Umbilical cord (tissue), 2 donors: ENCODE measurements around the gene ALDH1A3. TPM values are rescaled to one million over a fixed set of nuclear protein-coding genes. Genes with fewer than 3 reads are reported as not detected.

ENCODE experiments used
- DNase-seq: peaks from one replicate; pipeline ENCODE4 v3.0.0-alpha.2; 2015; ENCODE audit warnings: low spot score
- total RNA-seq: library from RNA; depleted of rRNA; stranded (reverse); fragments of >200 nt; gene quantifications from one replicate; pipeline ENCODE4 v1.2.3, GENCODE V29; 2014; ENCODE audit warnings: low replicate concordance; ENCODE audit not compliant: insufficient read depth

The ALDH1A3 gene
- total RNA-seq, 1 donor from 2014 or later: 2.2 TPM

DNA sequence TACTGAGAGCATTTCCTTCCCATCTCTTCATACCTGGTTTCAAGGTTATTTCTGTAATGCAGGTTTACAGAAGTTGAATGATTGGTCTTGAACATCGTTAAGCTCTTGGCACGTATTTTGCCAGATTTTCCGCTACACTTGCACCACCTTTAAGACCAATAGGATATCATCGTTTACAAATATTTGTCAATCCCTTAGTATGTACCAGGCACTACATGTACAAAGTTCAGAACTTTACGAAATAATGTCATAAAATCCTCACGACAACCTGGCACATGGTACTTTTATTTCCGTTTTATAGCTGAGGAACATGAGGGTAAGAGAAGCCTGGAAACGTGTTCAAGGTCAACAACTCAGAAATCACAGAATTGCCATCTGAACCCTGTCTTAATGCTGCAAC, 45.8 kb downstream of the ALDH1A3 start:
- no peak for DNase-seq

GRCh38 chr15:100926258-100926657, 46.6 kb downstream of the ALDH1A3 start:
- DNase-seq: no peak

GRCh38 chr15:100926971-100927756, 47.5 kb downstream of the ALDH1A3 start:
- DNase-seq: no peak

DNA sequence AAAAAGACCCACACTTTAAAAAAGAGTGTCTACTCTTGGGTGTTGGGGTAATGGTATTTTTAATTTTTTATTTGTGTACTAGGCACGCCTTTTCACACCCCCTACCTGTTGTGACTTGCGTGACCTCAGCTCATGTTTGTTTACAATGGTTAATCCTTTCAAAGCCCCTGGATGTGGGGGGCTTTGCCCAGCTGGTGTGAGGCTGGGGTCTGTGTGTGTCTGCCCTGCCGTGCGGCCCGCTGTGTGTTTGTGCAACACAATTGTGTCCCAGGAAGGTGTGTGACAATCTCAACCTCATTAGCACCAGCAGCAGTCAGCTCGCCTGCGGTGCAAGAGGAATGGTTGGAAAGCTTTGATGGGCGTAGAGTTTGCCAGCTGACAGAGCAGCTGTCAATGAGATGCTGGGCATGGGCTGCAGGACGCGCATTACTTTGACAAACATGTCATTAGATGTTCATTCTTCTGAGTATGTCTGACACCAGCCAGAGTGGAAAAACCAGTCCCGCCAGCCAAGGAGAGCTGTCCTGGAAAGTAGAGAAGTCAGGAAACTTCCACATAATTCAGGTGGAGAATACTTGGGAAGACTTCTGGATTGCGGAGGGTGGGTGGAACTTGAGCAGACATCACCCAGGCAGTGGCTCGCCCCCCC, 49.1 kb downstream of the ALDH1A3 start:
- peak; percentile 10 for DNase-seq

DNA sequence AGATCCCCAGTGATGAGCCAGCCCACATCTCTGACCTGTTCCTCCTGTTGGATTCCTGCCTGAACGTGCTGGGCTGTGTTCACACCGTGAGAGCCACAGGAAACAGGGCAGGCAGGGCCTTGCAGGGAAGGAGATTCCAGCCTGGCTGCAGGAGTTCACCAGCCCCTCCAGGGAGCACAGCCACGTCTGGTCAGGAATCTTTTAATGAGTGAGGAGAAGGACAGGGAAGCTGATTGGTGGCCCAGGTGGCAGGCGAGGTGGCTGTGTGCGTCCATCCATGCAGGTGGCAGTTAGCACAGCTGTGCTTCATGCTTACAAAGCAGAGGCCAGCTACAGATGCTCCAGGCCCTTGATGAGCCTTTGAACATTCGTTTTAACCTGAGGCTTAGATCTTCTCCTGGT, 50.0 kb downstream of the ALDH1A3 start:
- peak; percentile 40 for DNase-seq

DNA sequence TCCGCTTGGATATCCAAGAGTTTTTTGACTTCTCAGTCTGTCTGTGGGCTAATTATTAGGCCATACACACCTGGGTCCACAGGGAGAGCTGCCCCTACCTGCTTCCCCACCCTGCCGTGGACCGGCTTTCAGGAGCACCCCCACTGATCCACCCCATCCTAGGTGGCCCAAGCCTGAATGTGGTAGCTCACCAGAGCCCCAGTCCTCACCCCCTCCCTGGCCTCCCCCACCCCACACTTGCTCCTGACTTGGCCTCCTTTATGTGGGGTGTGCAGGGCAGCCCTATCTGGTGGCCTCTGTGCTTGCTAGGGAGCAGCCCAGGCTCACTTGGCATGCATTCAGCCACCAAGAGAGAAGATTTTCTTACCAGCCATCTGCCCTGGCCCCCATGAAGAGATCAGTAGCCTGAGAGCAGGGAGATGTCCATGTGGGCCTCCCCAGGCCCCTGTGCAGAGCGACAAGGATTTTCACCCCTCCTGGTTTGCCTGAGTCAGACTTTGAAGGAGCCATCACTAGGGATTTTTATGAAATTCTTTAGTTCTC, 50.7 kb downstream of the ALDH1A3 start:
- no peak for DNase-seq

DNA sequence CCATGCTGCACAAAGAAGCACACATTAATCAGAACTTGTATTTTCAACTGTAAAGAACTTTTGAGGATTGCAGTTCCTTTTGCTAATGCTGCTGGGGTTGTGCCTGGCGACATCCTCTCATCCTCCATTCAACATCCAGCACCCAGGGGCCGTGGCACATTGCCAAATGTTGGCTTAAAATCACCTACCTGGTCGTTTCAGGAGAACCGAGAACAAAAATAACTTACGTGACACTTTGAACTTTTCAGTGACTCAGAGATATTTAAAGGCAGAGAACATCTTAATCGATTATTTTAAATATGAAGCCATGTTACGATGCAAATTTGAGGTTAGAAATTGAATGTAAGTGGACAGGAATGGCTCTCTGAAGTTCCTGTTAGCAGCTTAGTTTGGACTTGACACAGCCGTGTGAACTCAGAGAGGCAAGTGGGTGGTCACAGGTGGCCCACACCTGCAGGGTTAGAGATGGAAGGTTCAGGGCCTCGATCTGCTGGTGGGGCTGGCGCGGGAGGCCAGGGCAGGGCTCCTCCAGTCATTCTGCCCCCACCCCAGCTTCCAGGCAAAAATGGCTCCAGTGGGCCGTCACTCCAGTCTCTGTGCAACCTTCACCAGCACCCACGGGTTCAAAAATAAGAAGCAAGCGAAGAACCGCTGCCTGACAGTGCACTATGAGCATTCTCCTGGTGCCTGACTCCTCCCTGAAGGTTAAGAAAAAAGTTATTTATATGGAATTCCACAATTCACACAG, 51.7 kb downstream of the ALDH1A3 start:
- no peak for DNase-seq

GRCh38 chr15:100932676-100933348, 53.2 kb downstream of the ALDH1A3 start:
- no peak for DNase-seq

DNA sequence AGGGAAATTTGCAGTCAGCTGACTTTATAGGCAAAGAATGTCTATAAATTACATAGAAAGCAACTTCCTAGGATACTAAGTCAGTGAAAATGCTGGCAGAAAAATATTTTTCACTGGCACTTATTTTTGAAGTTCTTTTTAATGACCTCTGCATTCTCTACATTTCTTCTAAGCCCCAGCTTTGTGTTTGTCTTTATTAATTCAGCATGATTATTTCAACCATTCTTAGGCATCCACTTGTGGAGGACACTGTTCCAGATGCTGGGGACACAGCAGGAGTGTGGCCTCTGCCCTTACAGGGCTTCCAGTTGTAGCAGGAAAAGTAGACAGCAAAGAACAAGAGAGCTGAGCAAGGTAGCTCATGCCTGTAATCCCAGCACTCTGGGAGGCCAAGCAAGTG, 54.5 kb downstream of the ALDH1A3 start:
- no peak for DNase-seq

GRCh38 chr15:100934726-100935125, 55.1 kb downstream of the ALDH1A3 start:
- no peak for DNase-seq

DNA sequence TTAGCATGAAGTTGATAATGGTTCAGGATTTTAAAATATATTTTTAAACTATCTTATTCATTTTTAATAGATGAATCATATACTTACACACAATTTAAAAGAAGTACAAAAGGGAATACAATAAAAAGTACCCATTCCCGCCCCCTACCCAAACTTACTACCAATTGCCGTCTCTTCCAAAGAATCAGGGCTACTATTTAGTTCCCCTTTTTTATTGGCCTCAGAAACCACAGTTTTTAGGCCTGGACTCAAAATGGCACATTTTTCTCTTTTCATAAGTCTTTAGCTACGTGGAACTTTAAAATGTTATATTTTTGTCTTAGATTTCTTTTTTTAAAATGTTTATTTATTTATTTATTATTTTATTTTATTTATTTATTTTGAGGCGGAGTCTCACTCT, 57.5 kb downstream of the ALDH1A3 start:
- no peak for DNase-seq

DNA sequence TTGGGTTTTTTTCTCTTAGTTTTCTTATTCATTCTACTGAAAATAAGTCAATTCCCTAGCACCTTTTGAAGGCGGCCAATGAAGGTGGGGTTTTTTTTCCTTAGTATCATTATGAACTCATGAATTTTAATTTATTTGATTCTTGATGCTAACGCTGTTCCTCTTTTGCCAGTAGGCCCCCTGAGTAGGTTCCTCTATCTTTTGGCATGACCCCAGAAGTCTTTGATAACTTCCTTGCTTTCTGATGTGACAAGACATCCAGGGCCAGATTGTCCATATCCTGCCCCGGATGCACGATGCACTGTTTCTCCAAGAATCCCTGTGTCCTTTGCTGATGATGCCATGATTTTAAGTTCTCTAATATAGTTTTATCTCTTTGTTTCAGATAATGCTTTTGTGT, 60.2 kb downstream of the ALDH1A3 start:
- no peak for DNase-seq

DNA sequence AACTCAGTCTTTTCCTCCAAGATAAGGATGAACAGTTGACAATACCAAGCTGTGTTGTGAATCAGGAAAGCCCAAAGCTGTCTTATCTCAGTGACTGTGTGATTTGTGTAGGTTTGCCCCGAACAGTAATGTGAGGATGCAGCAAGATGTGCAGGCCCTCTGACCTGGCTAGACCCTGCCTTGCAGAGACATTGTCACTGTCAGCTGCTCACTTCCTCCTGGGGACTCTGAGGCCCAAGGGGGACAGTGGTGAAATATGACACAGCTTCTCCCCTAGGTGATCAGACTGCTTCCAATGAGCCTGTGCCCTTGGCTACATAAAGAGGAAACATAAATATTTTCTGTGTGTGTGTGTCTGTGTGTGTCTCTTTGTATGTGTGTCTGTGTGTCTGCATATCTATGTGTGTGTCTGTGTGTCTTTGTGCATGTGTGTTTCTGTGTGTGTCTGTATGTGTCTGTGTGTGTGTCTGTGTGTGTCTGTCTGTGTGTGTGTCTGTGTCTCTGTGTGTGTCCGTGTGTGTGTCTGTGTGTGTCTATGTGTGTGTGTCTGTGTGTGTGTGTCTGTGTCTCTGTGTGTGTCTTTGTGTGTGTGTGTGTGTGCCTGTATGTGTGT, 61.2 kb downstream of the ALDH1A3 start:
- DNase-seq: no peak

DNA sequence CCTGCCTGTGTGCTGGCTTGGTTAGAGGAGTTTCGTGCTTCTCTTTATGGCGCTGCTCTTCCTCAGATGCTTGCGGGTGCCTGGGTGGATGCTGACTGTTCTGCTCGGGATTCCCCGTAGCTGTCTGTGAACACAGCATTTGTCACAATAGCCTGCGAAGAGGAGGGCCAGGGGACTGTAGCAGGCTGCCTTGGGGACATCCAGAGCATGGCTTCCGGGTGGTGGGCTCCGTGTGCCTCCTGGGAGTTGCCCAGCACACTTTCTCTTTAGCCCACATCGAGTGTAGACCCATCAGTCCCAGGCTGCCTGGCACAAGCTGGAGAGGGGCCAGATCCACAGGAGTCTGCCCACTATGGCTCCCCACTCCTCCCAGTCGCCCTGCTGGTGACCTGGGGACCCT, 61.9 kb downstream of the ALDH1A3 start:
- DNase-seq: no peak

- DNase-seq: no peak
Observed at GRCh38 chr15:100942656-100943425, 63.2 kb downstream of the ALDH1A3 start.

DNA sequence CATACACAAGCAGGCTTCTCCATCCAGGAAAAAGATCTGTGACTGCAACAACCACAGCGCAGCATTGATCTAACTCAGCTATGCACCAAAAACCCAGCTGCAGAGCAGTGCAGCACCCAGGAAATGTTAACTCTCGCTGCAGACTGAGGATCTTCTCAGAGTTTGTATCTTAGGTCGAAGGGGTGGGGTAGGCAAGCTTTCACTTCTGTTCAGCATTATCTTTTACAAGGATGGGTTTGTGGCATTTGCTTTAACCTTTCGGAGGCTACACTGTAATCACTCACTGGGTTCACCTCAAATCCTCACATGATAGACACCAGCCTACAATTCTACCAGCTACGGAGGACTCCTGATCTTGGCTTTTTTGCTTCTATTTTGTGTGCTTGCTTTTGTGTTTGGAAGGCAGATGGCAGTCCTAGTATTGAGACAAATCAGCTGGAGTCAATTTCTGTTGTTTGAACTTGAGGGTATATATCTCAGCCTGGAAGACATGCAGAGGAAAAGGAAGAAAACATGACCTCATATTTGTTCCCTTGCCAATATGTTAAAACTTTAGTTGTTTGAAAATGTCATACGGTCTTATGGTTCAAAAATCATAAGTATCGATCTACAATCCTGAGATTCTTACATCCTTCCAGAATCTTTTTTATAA, 64.7 kb downstream of the ALDH1A3 start:
- DNase-seq: no peak

DNA sequence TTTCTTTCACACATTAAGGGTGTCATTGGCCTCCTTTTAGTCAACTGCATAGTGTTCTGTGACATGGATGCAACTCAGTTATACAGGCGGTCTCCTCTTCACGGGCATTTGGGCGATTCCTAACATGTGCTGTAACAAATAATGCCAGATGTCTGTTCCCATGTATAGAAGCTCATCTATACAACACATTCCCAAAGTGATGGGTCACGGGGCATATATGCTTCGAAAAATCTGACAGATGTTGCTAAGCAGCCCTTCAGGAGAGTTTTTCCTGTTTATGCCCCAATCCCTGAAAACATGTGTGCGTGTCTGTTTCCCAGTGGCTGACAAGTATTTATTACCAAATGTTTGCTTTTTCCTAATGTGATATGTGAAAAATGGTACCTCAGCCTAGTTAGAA, 65.4 kb downstream of the ALDH1A3 start:
- DNase-seq: no peak

GRCh38 chr15:100947760-100948429, 68.3 kb downstream of the ALDH1A3 start:
- DNase-seq: no peak

- no peak for DNase-seq
Observed at GRCh38 chr15:100948430-100948762, 68.8 kb downstream of the ALDH1A3 start.

DNA sequence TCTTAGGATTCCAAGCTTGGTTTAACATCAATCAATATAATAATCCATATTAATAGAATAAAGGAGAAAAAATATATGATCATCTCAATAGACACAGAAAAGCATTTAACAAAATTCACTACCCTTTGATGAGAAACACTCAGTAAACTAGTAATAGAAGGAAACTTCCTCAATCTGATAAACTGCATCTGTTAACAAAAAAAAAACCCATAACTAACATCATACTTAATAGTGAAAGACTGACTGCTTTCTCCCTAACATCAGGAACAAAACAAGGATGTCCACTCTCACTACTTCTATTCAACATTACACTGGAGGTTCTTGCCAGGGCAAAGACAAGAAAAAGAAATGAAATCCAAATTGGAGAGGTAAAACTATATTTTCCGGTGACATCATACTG, 70.1 kb downstream of the ALDH1A3 start:
- DNase-seq: no peak
